Lower leg skin (tissue), 3 donors: ENCODE data around the gene ACE2.

Experiments used
- CTCF ChIP-seq, 3 donors: fragments of 450-650 bp; IDR thresholded peaks; one replicate each; pipeline ENCODE4 v1.5.1; 2016; ENCODE audit warnings: antibody characterized with exemption in 3 of 3, mild to moderate bottlenecking in 3 of 3, moderate library complexity in 2 of 3
- POLR2A ChIP-seq, 2 donors: fragments of 450-650 bp; IDR thresholded peaks; one replicate each; pipeline ENCODE4 v1.6.1; 2016 to 2017; ENCODE audit warnings: antibody characterized with exemption in 2 of 2, mild to moderate bottlenecking in 1 of 2, moderate library complexity in 1 of 2

GRCh38 chrX:15525664-15526416 lies 74.9 kb downstream of the ACE2 start:
- no peak for TF ChIP-seq CTCF (IDR thresholded peaks at IDR 0.05)
- no peak for TF ChIP-seq POLR2A (IDR thresholded peaks at IDR 0.05)
